Measurements from ENCODE around the gene NCL. TPM values are rescaled to one million over a fixed set of nuclear protein-coding genes. Genes with fewer than 3 reads are reported as not detected.
A peak's percentile ranks its signal among the peaks of the same experiment; 100 is the strongest.

Gene NCL
- total and polyA plus RNA-seq, 2 of the 13 experiments (the other 11 are each of a cell fraction or from before 2014, with no cell fraction given) = 105 to 779 TPM

DNA sequence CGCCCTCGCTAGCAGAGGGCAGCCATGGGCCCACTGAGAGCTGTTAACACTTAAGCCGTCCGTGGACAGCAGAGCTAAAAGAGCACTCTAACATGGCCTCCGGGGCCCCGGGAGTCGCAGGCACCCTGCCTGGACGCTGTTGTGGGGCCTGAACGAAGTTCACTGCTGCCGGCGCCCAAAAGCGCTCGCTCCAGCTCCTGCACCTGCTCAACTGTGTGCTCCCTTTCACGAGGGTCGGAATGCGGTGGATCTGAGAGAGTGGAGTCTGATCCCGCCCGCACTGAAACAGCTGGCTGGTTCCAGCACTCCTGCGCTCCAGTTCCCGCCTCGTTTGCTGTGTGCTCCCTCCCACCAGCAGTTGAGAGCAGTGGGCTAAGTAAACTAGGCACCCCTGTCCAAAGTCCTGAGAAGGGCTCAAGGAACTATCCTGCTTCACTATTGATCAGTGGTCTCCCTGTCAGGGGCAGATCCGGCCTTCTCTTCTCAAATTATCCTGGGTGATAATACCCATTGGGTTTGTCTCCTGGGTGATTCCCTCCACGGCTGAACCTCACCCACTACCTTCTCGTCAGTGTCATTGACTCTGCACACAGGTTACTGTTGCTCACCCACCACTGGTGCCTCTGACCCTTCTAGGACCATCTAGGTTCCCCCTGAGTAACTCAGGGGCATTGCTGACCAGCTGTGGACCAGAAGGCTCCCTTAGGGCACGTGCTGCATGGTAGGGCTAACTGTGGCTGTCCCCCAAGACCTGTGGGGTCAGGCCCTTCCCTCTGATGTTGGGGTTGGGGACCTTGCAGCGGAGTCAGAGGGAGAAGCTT, 45.3 kb downstream of the NCL start (continued):
- TF ChIP-seq, protein P1, sequence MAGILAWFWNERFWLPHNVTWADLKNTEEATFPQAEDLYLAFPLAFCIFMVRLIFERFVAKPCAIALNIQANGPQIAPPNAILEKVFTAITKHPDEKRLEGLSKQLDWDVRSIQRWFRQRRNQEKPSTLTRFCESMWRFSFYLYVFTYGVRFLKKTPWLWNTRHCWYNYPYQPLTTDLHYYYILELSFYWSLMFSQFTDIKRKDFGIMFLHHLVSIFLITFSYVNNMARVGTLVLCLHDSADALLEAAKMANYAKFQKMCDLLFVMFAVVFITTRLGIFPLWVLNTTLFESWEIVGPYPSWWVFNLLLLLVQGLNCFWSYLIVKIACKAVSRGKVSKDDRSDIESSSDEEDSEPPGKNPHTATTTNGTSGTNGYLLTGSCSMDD (CRISPR knock-in tag; IDR thresholded peaks at IDR 0.05) = no peak
- no peak for TF ChIP-seq ZNF775 (CRISPR knock-in tag; IDR thresholded peaks at IDR 0.05; ENCODE audit: borderline replicate concordance)
- TF ChIP-seq, protein P2, sequence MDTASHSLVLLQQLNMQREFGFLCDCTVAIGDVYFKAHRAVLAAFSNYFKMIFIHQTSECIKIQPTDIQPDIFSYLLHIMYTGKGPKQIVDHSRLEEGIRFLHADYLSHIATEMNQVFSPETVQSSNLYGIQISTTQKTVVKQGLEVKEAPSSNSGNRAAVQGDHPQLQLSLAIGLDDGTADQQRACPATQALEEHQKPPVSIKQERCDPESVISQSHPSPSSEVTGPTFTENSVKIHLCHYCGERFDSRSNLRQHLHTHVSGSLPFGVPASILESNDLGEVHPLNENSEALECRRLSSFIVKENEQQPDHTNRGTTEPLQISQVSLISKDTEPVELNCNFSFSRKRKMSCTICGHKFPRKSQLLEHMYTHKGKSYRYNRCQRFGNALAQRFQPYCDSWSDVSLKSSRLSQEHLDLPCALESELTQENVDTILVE (CRISPR knock-in tag; IDR thresholded peaks at IDR 0.05) = no peak
- TF ChIP-seq, protein P3, sequence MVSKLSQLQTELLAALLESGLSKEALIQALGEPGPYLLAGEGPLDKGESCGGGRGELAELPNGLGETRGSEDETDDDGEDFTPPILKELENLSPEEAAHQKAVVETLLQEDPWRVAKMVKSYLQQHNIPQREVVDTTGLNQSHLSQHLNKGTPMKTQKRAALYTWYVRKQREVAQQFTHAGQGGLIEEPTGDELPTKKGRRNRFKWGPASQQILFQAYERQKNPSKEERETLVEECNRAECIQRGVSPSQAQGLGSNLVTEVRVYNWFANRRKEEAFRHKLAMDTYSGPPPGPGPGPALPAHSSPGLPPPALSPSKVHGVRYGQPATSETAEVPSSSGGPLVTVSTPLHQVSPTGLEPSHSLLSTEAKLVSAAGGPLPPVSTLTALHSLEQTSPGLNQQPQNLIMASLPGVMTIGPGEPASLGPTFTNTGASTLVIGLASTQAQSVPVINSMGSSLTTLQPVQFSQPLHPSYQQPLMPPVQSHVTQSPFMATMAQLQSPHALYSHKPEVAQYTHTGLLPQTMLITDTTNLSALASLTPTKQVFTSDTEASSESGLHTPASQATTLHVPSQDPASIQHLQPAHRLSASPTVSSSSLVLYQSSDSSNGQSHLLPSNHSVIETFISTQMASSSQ (IDR thresholded peaks at IDR 0.05; ENCODE audit: low read depth) = no peak
- TF ChIP-seq, protein P3 (CRISPR knock-in tag; IDR thresholded peaks at IDR 0.05; ENCODE audit: borderline replicate concordance) = peak; percentile 22; the same call in 1 of the 2 replicates
- peak; percentile 37; the same call in 1 of the 2 replicates for TF ChIP-seq ZNF629 (CRISPR knock-in tag; conservative IDR thresholded peaks at IDR 0.05)
- no peak for TF ChIP-seq CENPX (CRISPR knock-in tag; IDR thresholded peaks at IDR 0.05)
- TF ChIP-seq KAT8 (CRISPR knock-in tag; IDR thresholded peaks at IDR 0.05) = peak; percentile 47; the same call in 1 of the 2 replicates
- TF ChIP-seq, protein P4, sequence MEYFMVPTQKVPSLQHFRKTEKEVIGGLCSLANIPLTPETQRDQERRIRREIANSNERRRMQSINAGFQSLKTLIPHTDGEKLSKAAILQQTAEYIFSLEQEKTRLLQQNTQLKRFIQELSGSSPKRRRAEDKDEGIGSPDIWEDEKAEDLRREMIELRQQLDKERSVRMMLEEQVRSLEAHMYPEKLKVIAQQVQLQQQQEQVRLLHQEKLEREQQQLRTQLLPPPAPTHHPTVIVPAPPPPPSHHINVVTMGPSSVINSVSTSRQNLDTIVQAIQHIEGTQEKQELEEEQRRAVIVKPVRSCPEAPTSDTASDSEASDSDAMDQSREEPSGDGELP (IDR thresholded peaks at IDR 0.05; ENCODE audit: borderline replicate concordance, low read depth) = peak; percentile 82; the same call in 1 of the 2 replicates
- TF ChIP-seq ZZZ3 (CRISPR knock-in tag; IDR thresholded peaks at IDR 0.05; ENCODE audit: borderline replicate concordance) = no peak
- peak; percentile 38; the same call in 1 of the 2 replicates for TF ChIP-seq TARDBP (CRISPR knock-in tag; IDR thresholded peaks at IDR 0.05)
- TF ChIP-seq ZNF749 (CRISPR knock-in tag; IDR thresholded peaks at IDR 0.05; ENCODE audit: borderline replicate concordance) = no peak
- no peak for TF ChIP-seq ZNF530 (CRISPR knock-in tag; IDR thresholded peaks at IDR 0.05; ENCODE audit: low read depth)
- TF ChIP-seq ZNF543 (CRISPR knock-in tag; IDR thresholded peaks at IDR 0.05) = 0 out of 2 replicates have a peak, but pooled peaks have one; percentile 42
- TF ChIP-seq MED8 (CRISPR knock-in tag; IDR thresholded peaks at IDR 0.05; ENCODE audit: insufficient replicate concordance) = no peak
- TF ChIP-seq KAT7 (CRISPR knock-in tag; IDR thresholded peaks at IDR 0.05; ENCODE audit: borderline replicate concordance) = no peak
- TF ChIP-seq NFIC (IDR thresholded peaks at IDR 0.05; ENCODE audit: low read length) = no peak
- TF ChIP-seq ZNF30 (CRISPR knock-in tag; IDR thresholded peaks at IDR 0.05) = no peak
- no peak for TF ChIP-seq ZNF780A (CRISPR knock-in tag; IDR thresholded peaks at IDR 0.05)
- TF ChIP-seq, protein P5, sequence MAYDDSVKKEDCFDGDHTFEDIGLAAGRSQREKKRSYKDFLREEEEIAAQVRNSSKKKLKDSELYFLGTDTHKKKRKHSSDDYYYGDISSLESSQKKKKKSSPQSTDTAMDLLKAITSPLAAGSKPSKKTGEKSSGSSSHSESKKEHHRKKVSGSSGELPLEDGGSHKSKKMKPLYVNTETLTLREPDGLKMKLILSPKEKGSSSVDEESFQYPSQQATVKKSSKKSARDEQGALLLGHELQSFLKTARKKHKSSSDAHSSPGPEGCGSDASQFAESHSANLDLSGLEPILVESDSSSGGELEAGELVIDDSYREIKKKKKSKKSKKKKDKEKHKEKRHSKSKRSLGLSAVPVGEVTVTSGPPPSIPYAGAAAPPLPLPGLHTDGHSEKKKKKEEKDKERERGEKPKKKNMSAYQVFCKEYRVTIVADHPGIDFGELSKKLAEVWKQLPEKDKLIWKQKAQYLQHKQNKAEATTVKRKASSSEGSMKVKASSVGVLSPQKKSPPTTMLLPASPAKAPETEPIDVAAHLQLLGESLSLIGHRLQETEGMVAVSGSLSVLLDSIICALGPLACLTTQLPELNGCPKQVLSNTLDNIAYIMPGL (CRISPR knock-in tag; IDR thresholded peaks at IDR 0.05; ENCODE audit: borderline replicate concordance in 1 of 2, low read depth in 1 of 2) = no peak

All from HepG2 (cell line).